HG03175 (cell line): ENCODE results near the gene PROSER3.
A peak's percentile ranks its signal among the peaks of the same experiment; 100 is the strongest.

ENCODE experiments used
- ATAC-seq: cut with Tn5 transposase; IDR thresholded peaks from one replicate; pipeline ENCODE4 v1.9.1; 2021; ENCODE audit warnings: mild to moderate bottlenecking, moderate library complexity; ENCODE audit not compliant: unreplicated experiment

PROSER3 gene

GRCh38 chr19:35775298-35776101, 17.5 kb downstream of the PROSER3 start, which contains the start of gene ARHGAP33:
ARHGAP33 (plus strand) TSS chr19:35775564; CDS start chr19:35775659, 95 bp downstream.
- ATAC-seq: peak; percentile 93

GRCh38 chr19:35776102-35776788, 18.3 kb downstream of the PROSER3 start:
- ATAC-seq: no peak

GRCh38 chr19:35777086-35777841, 19.3 kb downstream of the PROSER3 start:
- ATAC-seq: no peak

GRCh38 chr19:35777961-35778360, 20.0 kb downstream of the PROSER3 start:
- no peak for ATAC-seq

- ATAC-seq: no peak
Observed at GRCh38 chr19:35779033-35779432, 21.1 kb downstream of the PROSER3 start.

- ATAC-seq: no peak
Observed at GRCh38 chr19:35780058-35780457, 22.1 kb downstream of the PROSER3 start.

GRCh38 chr19:35780717-35781116, 22.7 kb downstream of the PROSER3 start:
- no peak for ATAC-seq

- ATAC-seq: no peak
Observed at GRCh38 chr19:35781650-35782049, 23.7 kb downstream of the PROSER3 start.

GRCh38 chr19:35782589-35782988, 24.6 kb downstream of the PROSER3 start:
- ATAC-seq: no peak

- ATAC-seq: no peak
Observed at GRCh38 chr19:35783469-35784434, 25.8 kb downstream of the PROSER3 start.

GRCh38 chr19:35784503-35785338, 26.7 kb downstream of the PROSER3 start:
- no peak for ATAC-seq

- no peak for ATAC-seq
Observed at GRCh38 chr19:35785339-35785627, 27.3 kb downstream of the PROSER3 start.

GRCh38 chr19:35786299-35787160, 28.6 kb downstream of the PROSER3 start:
- ATAC-seq: no peak

- no peak for ATAC-seq
Observed at GRCh38 chr19:35787227-35787799, 29.3 kb downstream of the PROSER3 start.

- no peak for ATAC-seq
Observed at GRCh38 chr19:35788205-35788960, 30.4 kb downstream of the PROSER3 start.

GRCh38 chr19:35789195-35789977, 31.4 kb downstream of the PROSER3 start:
- no peak for ATAC-seq
